ENCODE results near the gene SLC34A1. TPM values are rescaled to one million over a fixed set of nuclear protein-coding genes. Genes with fewer than 3 reads are reported as not detected.

The SLC34A1 gene
- total RNA-seq, 3 donors from 2014 or later: not detected

- no peaks in the 10 kb centered on the region for H3K9me3 ChIP-seq
- H3K4me1 ChIP-seq (ENCODE audit: low read depth): no peaks in the 10 kb centered on the region
- TF ChIP-seq CTCF (IDR thresholded peaks at IDR 0.05): no peak
- intact Hi-C loops (cut with DNase I, micrococcal nuclease): no loop called here
- no peak for DNase-seq
- peak; percentile 38 for ATAC-seq
- no peak overlapping the region for H3K4me3 ChIP-seq
- H3K36me3 ChIP-seq (ENCODE audit: low read depth): no peaks in the 10 kb centered on the region
Measured at GRCh38 chr5:177378884-177379883, 5.0 kb upstream of the SLC34A1 start.

- intact Hi-C loops (cut with DNase I, micrococcal nuclease): no loop called here
- DNase-seq (no peak), ATAC-seq (no peak)
- no peaks in the 10 kb centered on the region for H3K4me1 ChIP-seq (ENCODE audit: low read depth)
- H3K36me3 ChIP-seq (ENCODE audit: low read depth): no peaks in the 10 kb centered on the region
- H3K9me3 ChIP-seq: no peaks in the 10 kb centered on the region
- no peak for TF ChIP-seq CTCF (IDR thresholded peaks at IDR 0.05)
- no peak overlapping the region for H3K4me3 ChIP-seq
Measured at GRCh38 chr5:177380805-177381126, 3.5 kb upstream of the SLC34A1 start.

DNA sequence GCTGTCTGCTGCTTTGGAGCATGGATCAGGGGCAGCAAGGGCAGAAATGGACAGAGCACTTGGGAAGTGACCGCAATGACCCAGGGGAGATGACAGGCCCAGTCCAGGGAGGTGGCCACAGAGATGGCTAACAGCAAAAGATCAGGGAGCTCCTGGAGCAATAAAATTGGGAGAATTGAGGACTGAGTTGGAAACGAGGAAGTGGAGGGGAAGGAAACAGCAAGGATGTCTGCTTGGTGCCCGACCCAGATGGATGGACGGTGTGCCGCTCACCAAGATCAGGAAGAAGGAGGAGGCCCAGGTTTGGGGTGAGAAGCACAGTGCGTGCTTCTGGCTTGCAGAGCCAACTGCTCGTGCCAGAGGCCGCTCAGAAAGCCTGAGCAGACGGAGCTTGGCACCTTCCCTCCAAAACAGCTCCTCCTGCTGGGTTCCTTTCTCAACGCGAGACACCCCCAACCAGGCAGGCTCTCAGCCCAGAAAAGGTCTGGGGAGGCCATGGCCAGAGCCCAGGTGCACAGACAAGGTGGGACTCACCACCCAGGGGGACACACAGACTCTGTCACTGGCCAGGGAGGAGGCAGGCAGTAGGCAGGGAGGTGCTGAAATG lies 1.7 kb upstream of the SLC34A1 start:
- Histone ChIP-seq H3K4me3 (no peak overlapping the region), H3K4me1 (ENCODE audit: low read depth) (no peaks in the 10 kb centered on the region), H3K9me3 (no peaks in the 10 kb centered on the region), H3K36me3 (ENCODE audit: low read depth) (no peaks in the 10 kb centered on the region)
- TF ChIP-seq CTCF (IDR thresholded peaks at IDR 0.05): no peak
- peak; percentile 54 for ATAC-seq
- DNase-seq: no peak
- intact Hi-C loops (cut with DNase I, micrococcal nuclease): no loop called here

DNA sequence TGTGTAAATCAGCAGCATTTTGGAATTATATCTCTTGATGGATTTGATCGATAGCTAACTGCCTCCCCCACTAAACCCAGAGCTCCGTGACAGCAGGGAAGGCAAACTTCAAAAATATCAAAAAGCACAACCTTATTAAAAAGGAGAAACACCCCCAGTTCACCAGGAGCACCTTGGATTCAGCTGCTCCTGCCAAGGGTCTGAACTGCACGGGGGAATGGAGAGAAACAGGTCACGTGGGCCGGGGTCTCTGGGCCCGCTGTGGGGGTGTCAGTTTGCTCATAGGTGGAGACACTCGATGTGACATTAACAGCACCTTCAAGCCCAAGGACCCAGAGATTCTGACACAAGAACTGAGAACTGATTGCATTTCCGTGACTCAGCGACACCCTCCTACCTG lies 1.1 kb upstream of the SLC34A1 start:
- Histone ChIP-seq H3K36me3 (ENCODE audit: low read depth) (no peaks in the 10 kb centered on the region), H3K4me3 (no peak overlapping the region), H3K4me1 (ENCODE audit: low read depth) (no peaks in the 10 kb centered on the region), H3K9me3 (no peaks in the 10 kb centered on the region)
- no peak for TF ChIP-seq CTCF (IDR thresholded peaks at IDR 0.05)
- DNase-seq (no peak), ATAC-seq (no peak)
- intact Hi-C loops (cut with DNase I, micrococcal nuclease): no loop called here

GRCh38 chr5:177385720-177386119 lies 1.5 kb downstream of the SLC34A1 start:
- Histone ChIP-seq H3K36me3 (ENCODE audit: low read depth) (no peaks in the 10 kb centered on the region), H3K4me1 (ENCODE audit: low read depth) (no peaks in the 10 kb centered on the region), H3K4me3 (no peak overlapping the region), H3K9me3 (no peaks in the 10 kb centered on the region)
- DNase-seq (no peak), ATAC-seq (no peak)
- intact Hi-C loops (cut with DNase I, micrococcal nuclease): no loop called here
- no peak for TF ChIP-seq CTCF (IDR thresholded peaks at IDR 0.05)

Data from mucosa of descending colon (tissue), 3 donors.